Lower lobe of right lung (tissue), 2 donors: ENCODE results near the gene PLTP. TPM values are rescaled to one million over a fixed set of nuclear protein-coding genes. Genes with fewer than 3 reads are reported as not detected.
A peak's percentile ranks its signal among the peaks of the same experiment; 100 is the strongest.

Experiments
- ATAC-seq, 2 donors: fragments of 200-7000 bp; cut with Tn5 transposase; one replicate each; pipeline ENCODE4 v1.9.1; 2020 to 2022; ENCODE audit warnings: mild to moderate bottlenecking in 2 of 2, moderate library complexity in 2 of 2
- DNase-seq: peaks from one replicate; pipeline ENCODE4 v3.0.0-alpha.2; 2020
- H3K27ac ChIP-seq: fragments of 200-600 bp; one replicate; pipeline ENCODE4 v1.8.0; 2022
- H3K27me3 ChIP-seq: fragments of 200-600 bp; one replicate; pipeline ENCODE4 v1.8.0; 2022; ENCODE audit warnings: low read depth
- H3K36me3 ChIP-seq: fragments of 200-600 bp; one replicate; pipeline ENCODE4 v1.8.0; 2022; ENCODE audit warnings: mild to moderate bottlenecking
- H3K4me1 ChIP-seq: fragments of 200-600 bp; one replicate; pipeline ENCODE4 v1.8.0; 2022
- H3K4me3 ChIP-seq: fragments of 200-600 bp; one replicate; pipeline ENCODE4 v1.8.0; 2022; ENCODE audit warnings: mild to moderate bottlenecking
- H3K9me3 ChIP-seq: fragments of 200-600 bp; one replicate; pipeline ENCODE4 v1.8.0; 2022
- intact Hi-C: fragments of 100-400 bp; cut with DNase I; formaldehyde crosslinking; loops from one replicate; pipeline ENCODE4 v1.11.0; 2022
- total RNA-seq: library from RNA; stranded (reverse); fragmentation: NEBNext Ultra II Directional; extraction: Animal tissue kit (Norgen Biotek cat#: 25700); gene quantifications from one replicate; pipeline ENCODE4 v1.2.1, GENCODE V29; 2021
- TF ChIP-seq, protein P1 (sequence below): fragments of 200-600 bp; IDR thresholded peaks from one replicate; pipeline ENCODE4 v1.8.0; 2022; ENCODE audit warnings: antibody characterized with exemption, mild to moderate bottlenecking
- donor health status: DM: no; HTN: yes; CAD: no; lungs with severe emphysema.

The PLTP gene
- total RNA-seq, 1 donor from 2014 or later: 145 TPM

DNA sequence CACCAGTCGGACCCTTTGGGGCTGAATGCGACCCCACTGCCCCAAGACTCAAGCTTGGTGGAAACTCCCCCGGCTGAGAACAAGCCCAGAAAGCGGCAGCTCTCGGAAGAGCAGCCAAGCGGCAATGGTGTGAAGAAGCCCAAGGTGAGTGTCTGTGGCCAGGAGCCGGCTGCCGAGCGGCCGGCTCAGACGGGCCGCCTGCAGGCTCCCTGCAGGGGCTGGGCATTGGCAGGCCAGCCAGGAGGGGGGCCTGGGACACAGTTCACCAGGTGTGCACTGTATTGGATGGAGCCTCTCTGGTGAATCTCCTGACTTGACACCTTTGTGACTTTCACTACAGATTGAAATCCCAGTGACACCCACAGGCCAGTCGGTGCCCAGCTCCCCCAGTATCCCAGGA lies 28.5 kb upstream of the PLTP start:
- intact Hi-C loops: no loop called here
- ATAC-seq: no peak
- no peak for DNase-seq
- TF ChIP-seq, protein P1, sequence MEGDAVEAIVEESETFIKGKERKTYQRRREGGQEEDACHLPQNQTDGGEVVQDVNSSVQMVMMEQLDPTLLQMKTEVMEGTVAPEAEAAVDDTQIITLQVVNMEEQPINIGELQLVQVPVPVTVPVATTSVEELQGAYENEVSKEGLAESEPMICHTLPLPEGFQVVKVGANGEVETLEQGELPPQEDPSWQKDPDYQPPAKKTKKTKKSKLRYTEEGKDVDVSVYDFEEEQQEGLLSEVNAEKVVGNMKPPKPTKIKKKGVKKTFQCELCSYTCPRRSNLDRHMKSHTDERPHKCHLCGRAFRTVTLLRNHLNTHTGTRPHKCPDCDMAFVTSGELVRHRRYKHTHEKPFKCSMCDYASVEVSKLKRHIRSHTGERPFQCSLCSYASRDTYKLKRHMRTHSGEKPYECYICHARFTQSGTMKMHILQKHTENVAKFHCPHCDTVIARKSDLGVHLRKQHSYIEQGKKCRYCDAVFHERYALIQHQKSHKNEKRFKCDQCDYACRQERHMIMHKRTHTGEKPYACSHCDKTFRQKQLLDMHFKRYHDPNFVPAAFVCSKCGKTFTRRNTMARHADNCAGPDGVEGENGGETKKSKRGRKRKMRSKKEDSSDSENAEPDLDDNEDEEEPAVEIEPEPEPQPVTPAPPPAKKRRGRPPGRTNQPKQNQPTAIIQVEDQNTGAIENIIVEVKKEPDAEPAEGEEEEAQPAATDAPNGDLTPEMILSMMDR: no peak
- Histone ChIP-seq H3K9me3 (no peaks in the 10 kb centered on the region), H3K36me3 (peaks cover 83% of the 10 kb centered on the region), H3K4me1 (peaks cover 17% of the 10 kb centered on the region), H3K27me3 (no peaks in the 10 kb centered on the region), H3K4me3 (no peak overlapping the region), H3K27ac (no peak overlapping the region)

GRCh38 chr20:45940053-45940452 lies 28.1 kb upstream of the PLTP start:
- intact Hi-C loops: no loop called here
- no peak overlapping the region for H3K27ac ChIP-seq
- H3K36me3 ChIP-seq: peaks cover 79% of the 10 kb centered on the region

GRCh38 chr20:45938727-45939438 lies 26.9 kb upstream of the PLTP start:
- Histone ChIP-seq H3K4me1 (peaks cover 15% of the 10 kb centered on the region), H3K27me3 (no peaks in the 10 kb centered on the region), H3K4me3 (no peak overlapping the region), H3K36me3 (peaks cover 67% of the 10 kb centered on the region), H3K27ac (no peak overlapping the region), H3K9me3 (no peaks in the 10 kb centered on the region)
- DNase-seq: no peak
- TF ChIP-seq, protein P1: no peak
- intact Hi-C loops: no loop called here
- no peak for ATAC-seq

More at GRCh38 chr20:45940053-45940452, 28.1 kb upstream of the PLTP start:
- no peak for DNase-seq
- H3K9me3 ChIP-seq: no peaks in the 10 kb centered on the region
- TF ChIP-seq, protein P1: no peak
- no peak for ATAC-seq
- H3K4me1 ChIP-seq: peaks cover 15% of the 10 kb centered on the region
- no peak overlapping the region for H3K4me3 ChIP-seq
- no peaks in the 10 kb centered on the region for H3K27me3 ChIP-seq

GRCh38 chr20:45937765-45938164 lies 25.8 kb upstream of the PLTP start:
- Histone ChIP-seq H3K4me1 (peaks cover 26% of the 10 kb centered on the region), H3K9me3 (no peaks in the 10 kb centered on the region), H3K27ac (no peak overlapping the region), H3K4me3 (no peak overlapping the region), H3K27me3 (no peaks in the 10 kb centered on the region), H3K36me3 (peaks cover 56% of the 10 kb centered on the region)
- TF ChIP-seq, protein P1: no peak
- intact Hi-C loops: no loop called here
- ATAC-seq (no peak), DNase-seq (no peak)

- H3K4me1 ChIP-seq: peaks cover 26% of the 10 kb centered on the region
- peak overlapping the region; percentile 83 for H3K4me3 ChIP-seq
- TF ChIP-seq, protein P1: no peak
- intact Hi-C loops: no loop called here
- H3K27me3 ChIP-seq: no peaks in the 10 kb centered on the region
- H3K9me3 ChIP-seq: no peaks in the 10 kb centered on the region
- H3K27ac ChIP-seq: peak overlapping the region; percentile 89
- DNase-seq (no peak), ATAC-seq (peak; percentile 2 to 21)
- H3K36me3 ChIP-seq: peaks cover 34% of the 10 kb centered on the region
Observed at GRCh38 chr20:45935416-45936046, 23.6 kb upstream of the PLTP start.
